ENCODE data around the gene ZNFX1. TPM values are rescaled to one million over a fixed set of nuclear protein-coding genes. Genes with fewer than 3 reads are reported as not detected.
"Not testable (repeated sequence)": the region's sequence is repeated elsewhere in the genome, so short reads cannot be mapped to it uniquely, and the experiment has no call there.

Gene ZNFX1
- total RNA-seq, 1 donor from 2014 or later, result 10.4 TPM

DNA sequence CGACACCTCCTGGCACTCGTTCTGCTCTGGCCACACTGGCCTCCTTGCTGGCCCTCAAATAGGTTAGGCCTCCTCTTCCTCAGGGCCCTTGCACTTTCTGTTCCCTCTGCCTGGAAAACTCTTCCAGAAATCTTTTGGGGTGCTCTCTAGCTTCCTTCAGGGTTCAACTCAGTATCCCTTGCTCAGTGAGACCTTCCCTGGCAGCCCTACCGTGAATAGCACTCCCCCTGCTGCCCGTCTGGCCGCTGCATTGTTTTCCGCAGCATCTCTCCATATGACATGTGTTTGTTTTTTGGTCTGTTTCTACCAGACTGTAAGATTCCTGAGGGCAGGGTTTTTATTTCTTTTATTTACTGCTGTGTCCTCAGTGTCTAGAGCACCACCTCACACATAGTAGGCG is 52.0 kb downstream of the ZNFX1 start:
- DNase-seq (ENCODE audit: low read depth, low spot score), result no peak
- TF ChIP-seq, protein P1, sequence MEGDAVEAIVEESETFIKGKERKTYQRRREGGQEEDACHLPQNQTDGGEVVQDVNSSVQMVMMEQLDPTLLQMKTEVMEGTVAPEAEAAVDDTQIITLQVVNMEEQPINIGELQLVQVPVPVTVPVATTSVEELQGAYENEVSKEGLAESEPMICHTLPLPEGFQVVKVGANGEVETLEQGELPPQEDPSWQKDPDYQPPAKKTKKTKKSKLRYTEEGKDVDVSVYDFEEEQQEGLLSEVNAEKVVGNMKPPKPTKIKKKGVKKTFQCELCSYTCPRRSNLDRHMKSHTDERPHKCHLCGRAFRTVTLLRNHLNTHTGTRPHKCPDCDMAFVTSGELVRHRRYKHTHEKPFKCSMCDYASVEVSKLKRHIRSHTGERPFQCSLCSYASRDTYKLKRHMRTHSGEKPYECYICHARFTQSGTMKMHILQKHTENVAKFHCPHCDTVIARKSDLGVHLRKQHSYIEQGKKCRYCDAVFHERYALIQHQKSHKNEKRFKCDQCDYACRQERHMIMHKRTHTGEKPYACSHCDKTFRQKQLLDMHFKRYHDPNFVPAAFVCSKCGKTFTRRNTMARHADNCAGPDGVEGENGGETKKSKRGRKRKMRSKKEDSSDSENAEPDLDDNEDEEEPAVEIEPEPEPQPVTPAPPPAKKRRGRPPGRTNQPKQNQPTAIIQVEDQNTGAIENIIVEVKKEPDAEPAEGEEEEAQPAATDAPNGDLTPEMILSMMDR (conservative IDR thresholded peaks at IDR 0.05), result no peak
- Mint-ChIP-seq H3K36me3 (ENCODE audit: low read depth) (peaks cover 11% of the 10 kb centered on the region), H3K4me3 (peak overlapping the region; percentile 66), H3K27me3 (ENCODE audit: low read depth) (no peaks in the 10 kb centered on the region), H3K27ac (ENCODE audit: unreplicated experiment) (no peak overlapping the region), H3K9me3 (no peaks in the 10 kb centered on the region), H3K4me1 (peaks cover under 1% of the 10 kb centered on the region)

DNA sequence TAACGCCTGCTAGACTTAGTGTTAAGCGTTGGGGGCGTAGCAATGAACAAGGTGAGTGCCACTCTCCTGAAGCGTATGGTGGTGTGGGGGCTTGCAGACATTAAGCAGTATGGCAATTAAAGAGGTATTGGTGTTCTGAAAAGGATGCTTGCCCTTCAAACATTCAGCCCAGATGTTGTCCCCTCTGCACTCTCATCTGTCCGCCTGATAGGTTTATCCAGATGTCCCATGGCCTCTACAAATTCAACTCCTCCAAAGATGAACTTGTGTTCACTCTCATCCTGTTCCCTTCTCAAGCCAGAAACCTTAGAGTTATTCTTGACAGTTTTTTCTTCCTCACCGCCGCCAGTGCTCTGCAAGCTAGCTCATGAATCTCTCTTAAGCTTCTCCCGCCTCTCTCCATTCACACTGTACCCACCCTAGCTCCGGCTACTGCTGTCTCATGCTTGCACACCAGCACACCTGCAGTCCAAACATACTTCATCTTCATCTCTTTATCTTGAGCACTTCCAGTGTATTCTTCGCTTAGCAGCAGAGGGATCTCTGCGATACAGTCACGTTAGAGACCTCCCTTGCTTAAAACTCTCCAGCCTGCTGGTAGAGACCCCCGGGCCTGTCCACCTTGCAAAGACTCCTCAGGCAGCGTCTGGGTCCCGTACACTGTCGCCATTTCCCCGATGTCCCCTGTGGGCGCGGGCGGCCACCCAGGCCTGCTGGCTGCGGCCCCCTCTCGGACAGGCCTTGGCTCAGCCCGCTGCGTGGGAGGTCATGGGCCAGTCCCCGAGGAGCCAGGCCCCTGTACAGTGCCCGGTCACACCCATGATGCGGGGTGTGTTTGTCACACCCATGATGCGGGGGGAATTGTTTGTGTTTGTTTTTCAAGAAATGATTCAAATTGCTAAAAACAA is 57.7 kb downstream of the ZNFX1 start:
- DNase-seq (ENCODE audit: low read depth, low spot score), result no peak
- peaks cover 26% of the 10 kb centered on the region for H3K4me1 Mint-ChIP-seq
- TF ChIP-seq, protein P1 (conservative IDR thresholded peaks at IDR 0.05), result no peak
- no peaks in the 10 kb centered on the region for H3K9me3 Mint-ChIP-seq
- peak overlapping the region; percentile 89 for H3K4me3 Mint-ChIP-seq
- H3K27me3 Mint-ChIP-seq (ENCODE audit: low read depth), result no peaks in the 10 kb centered on the region
- peak overlapping the region; percentile 81 for H3K27ac Mint-ChIP-seq (ENCODE audit: unreplicated experiment)
- H3K36me3 Mint-ChIP-seq (ENCODE audit: low read depth), result peaks cover 3% of the 10 kb centered on the region

DNA sequence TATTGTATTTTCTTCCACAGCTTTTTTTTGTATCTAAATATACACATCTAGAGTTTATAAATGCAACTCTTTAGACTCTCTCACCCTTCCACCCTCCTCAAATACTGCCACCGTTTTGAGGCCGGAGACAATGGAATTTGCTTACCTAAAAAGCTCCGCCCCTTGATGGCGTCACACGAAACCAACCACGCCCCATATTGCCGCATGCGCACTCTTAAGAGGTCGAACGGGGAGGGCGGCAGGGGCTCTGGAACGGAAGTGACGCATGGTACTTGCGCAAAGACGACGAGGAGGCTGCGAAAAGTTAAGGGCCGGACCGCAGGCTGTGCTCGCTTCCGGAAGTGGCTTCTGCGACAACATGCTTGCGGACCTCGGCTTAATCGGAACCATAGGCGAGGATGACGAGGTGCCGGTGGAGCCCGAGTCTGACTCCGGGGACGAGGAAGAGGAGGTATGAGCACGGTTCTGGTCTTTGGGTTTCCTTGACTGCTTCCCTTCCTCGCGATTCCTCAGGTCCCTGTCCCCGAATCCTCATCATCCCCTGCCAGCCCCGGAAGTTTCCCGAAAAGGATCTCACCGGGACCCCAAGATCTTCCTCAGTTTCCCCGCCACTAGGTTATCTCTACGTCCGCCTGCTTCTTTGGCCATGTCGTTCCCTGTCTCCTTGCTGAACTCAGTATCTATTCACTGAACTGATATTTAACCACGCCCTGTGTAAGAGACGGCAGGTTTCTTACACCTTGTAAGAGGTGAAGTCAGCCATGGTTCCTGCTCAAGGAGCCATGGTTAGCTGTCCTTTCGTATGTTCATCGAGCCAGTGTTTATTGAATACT is 58.5 kb downstream of the ZNFX1 start, which contains the start of gene DDX27:
Gene DDX27 (plus strand): TSS at position 326 of the 833 bp plus-strand sequence. CDS start 33 bp downstream, at position 359.
- Mint-ChIP-seq H3K9me3 (no peaks in the 10 kb centered on the region), H3K27ac (ENCODE audit: unreplicated experiment) (peak within 1 kb of the TSS; percentile 81), H3K4me3 (peak within 1 kb of the TSS; percentile 89), H3K4me1 (peaks cover 26% of the 10 kb centered on the region), H3K36me3 (ENCODE audit: low read depth) (peaks cover 3% of the 10 kb centered on the region), H3K27me3 (ENCODE audit: low read depth) (no peaks in the 10 kb centered on the region)
- peak; percentile 95 for DNase-seq (ENCODE audit: low read depth, low spot score)
- TF ChIP-seq, protein P1 (conservative IDR thresholded peaks at IDR 0.05), result no peak

DNA sequence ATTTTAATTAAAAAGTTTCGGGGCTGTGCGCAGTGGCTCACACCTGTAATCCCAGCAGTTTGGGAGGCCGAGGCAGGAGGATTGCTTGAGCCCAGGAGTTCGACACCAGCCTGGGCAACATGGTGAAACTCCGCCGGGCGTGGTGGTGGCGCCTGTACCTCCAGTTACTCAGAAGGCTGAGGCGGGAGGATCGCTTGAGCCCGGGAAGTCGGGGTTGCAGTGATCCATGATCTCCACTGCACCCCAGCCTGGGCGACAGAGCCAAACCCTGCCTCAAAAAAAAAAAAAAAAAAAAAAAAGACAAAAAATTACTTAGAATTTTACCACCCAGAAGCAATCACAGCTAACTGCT is 59.1 kb downstream of the ZNFX1 start:
- H3K9me3 Mint-ChIP-seq; DNase-seq (ENCODE audit: low read depth, low spot score); H3K36me3 Mint-ChIP-seq (ENCODE audit: low read depth); H3K27me3 Mint-ChIP-seq (ENCODE audit: low read depth): not testable (repeated sequence)
- Mint-ChIP-seq H3K4me1 (peaks cover 26% of the 10 kb centered on the region), H3K27ac (ENCODE audit: unreplicated experiment) (peak overlapping the region; percentile 63), H3K4me3 (peak overlapping the region; percentile 89)

DNA sequence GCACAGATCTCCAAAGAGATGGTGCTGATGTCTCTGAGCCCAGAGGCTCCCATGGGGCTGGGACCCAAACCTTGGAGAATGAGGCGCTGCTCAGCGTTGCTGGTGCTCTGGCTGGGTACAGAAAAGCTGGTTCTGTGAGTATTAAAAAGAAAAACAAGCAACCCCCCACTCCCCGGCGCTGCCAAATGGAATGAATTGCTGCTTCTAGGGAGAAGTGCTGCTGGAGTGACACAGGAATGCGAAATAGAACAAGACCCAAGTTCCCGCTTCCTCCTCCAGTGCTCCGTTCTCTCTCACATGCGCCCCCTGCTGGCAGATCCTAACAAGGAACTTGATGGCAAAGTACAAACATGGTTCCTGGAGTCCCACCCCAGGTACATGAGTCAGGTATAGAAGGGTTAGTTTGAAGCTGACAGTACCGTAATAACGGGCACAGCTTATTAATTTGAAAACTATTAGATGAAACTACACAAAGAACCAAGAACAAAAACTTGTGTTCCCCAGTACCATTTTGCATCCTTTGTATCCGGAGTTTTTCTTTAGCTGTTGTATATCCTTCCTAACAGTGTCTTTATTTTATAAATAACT is 60.8 kb downstream of the ZNFX1 start:
- Mint-ChIP-seq H3K4me3 (peak overlapping the region; percentile 88), H3K27me3 (ENCODE audit: low read depth) (no peaks in the 10 kb centered on the region), H3K4me1 (peaks cover 26% of the 10 kb centered on the region), H3K9me3 (no peaks in the 10 kb centered on the region), H3K36me3 (ENCODE audit: low read depth) (no peaks in the 10 kb centered on the region), H3K27ac (ENCODE audit: unreplicated experiment) (peak overlapping the region; percentile 80)
- peak; percentile 98 for DNase-seq (ENCODE audit: low read depth, low spot score)
- TF ChIP-seq, protein P1 (conservative IDR thresholded peaks at IDR 0.05), result peak; percentile 94
